ENCODE data around the gene BCL2L2. TPM values are rescaled to one million over a fixed set of nuclear protein-coding genes. Genes with fewer than 3 reads are reported as not detected.

Gene BCL2L2
- total and polyA plus RNA-seq, 9 of the 15 experiments (the other 6 are each of a cell fraction or from before 2014, with no cell fraction given): 2.6 to 32.5 (median 14.7) TPM

DNA sequence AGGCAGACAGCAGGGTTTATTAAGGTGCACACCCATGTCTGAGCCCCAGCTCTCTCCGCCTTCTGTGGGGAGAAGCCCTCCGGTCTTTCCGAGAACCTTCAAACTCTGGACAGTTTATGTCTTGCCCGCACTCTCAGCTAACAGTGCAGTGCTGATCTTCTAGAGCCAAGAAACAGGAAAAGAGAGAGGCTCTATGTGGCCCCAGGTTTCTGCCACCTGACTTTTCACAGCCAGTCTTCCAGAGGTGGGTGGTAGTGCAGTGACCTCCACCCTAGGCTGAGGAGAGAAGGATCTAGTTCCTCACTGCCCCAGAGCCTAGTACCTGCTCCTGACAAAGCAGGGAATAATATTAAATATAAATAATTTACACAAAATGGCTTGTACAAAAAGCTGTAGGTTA is 50.0 kb downstream of the BCL2L2 start:
- DNase-seq (ENCODE audit: extremely low read depth in 1 of 4, low spot score in 3 of 4): no peak
- no peaks in the 10 kb centered on the region for H3K79me2 ChIP-seq (ENCODE audit: control insufficient read depth, insufficient read depth, low read length)
- in situ Hi-C loops (cut with MboI): no loop called here
- ChIA-PET POLR2A (no interaction called here), CTCF (ENCODE audit: low intra/inter-chr PET ratio) (no interaction called here)
- H3K4me1 ChIP-seq (replicated peaks in 1 of 2; ENCODE audit: control insufficient read depth in 2 of 2, insufficient read depth in 2 of 2, low read length in 2 of 2): peaks cover 0 to 16% of the 10 kb centered on the region in 2 experiments; a peak in 3 of 5 replicates
- no peaks in the 10 kb centered on the region for H3K36me3 ChIP-seq (ENCODE audit: control insufficient read depth, insufficient read depth, low read length)
- H3K9me3 ChIP-seq (replicated peaks; ENCODE audit: control insufficient read depth, insufficient read depth, low read depth, low read length): no peaks in the 10 kb centered on the region
- intact Hi-C loops (cut with micrococcal nuclease): no loop called here
- no peak overlapping the region for H3K27ac ChIP-seq (ENCODE audit: extremely low read depth, low read depth, low read length)
- H3K9me1 ChIP-seq (ENCODE audit: control insufficient read depth, insufficient read depth, low read length): no peaks in the 10 kb centered on the region
- TF ChIP-seq ZNF644 (tag; IDR thresholded peaks at IDR 0.05; ENCODE audit: low read depth): no peak
- no TSS peak for BruUV-seq (replicated peaks)
- peaks cover 14 to 57% of the 10 kb centered on the region in 2 experiments for H3K27me3 ChIP-seq (ENCODE audit: control insufficient read depth in 2 of 2, insufficient read depth in 2 of 2, low read length in 2 of 2)
- H3K4me3 ChIP-seq: no peak overlapping the region
- H3K4me2 ChIP-seq (ENCODE audit: insufficient read depth, low read length): no peak overlapping the region
- no peak overlapping the region for H2AFZ ChIP-seq (ENCODE audit: low read depth, low read length)
- WGBS (ENCODE audit: insufficient coverage, low coverage, missing lambda C conversion rate): 3% methylated on average over 4 of the region's 4 CpGs
- FAIRE-seq: no peak
- H4K20me1 ChIP-seq (replicated peaks; ENCODE audit: control insufficient read depth, insufficient read depth, low read length): no peaks in the 10 kb centered on the region; the same call in 1 of the 2 replicates
- H3K9ac ChIP-seq (ENCODE audit: insufficient read depth in 1 of 2, low read depth in 2 of 2, low read length in 2 of 2): no peak overlapping the region
- no peak for ATAC-seq

GRCh38 chr14:23357261-23357660 is 50.6 kb downstream of the BCL2L2 start:
- no peak overlapping the region for H3K4me2 ChIP-seq (ENCODE audit: insufficient read depth, low read length)
- H3K27me3 ChIP-seq (ENCODE audit: control insufficient read depth in 2 of 2, insufficient read depth in 2 of 2, low read length in 2 of 2): peaks cover 14 to 53% of the 10 kb centered on the region in 2 experiments
- H3K9ac ChIP-seq (ENCODE audit: insufficient read depth in 1 of 2, low read depth in 2 of 2, low read length in 2 of 2): no peak overlapping the region; a peak in 1 of 4 replicates
- DNase-seq (ENCODE audit: extremely low read depth in 1 of 4, low spot score in 3 of 4) (no peak), ATAC-seq (no peak), FAIRE-seq (no peak)
- in situ Hi-C loops (cut with MboI): no loop called here
- WGBS (ENCODE audit: insufficient coverage, low coverage, missing lambda C conversion rate): 2% methylated on average over 8 of the region's 8 CpGs
- TF ChIP-seq MCM7 (IDR thresholded peaks at IDR 0.05) (no peak), ZNF263 (CRISPR knock-in tag; IDR thresholded peaks at IDR 0.05; ENCODE audit: borderline replicate concordance) (no peak), HDAC3 (IDR thresholded peaks at IDR 0.05; ENCODE audit: borderline replicate concordance, partially characterized antibody) (no peak), MYC (IDR thresholded peaks at IDR 0.05; ENCODE audit: low read depth, low read length) (no peak), MYC (CRISPR knock-in tag; IDR thresholded peaks at IDR 0.05; ENCODE audit: borderline replicate concordance, low read depth) (no peak), NBN (IDR thresholded peaks at IDR 0.05; ENCODE audit: low read depth) (no peak), IRF1 (CRISPR knock-in tag; IDR thresholded peaks at IDR 0.05; ENCODE audit: borderline replicate concordance) (no peak)
- peaks cover 0 to 10% of the 10 kb centered on the region in 2 experiments; a peak in 3 of 5 replicates for H3K4me1 ChIP-seq (replicated peaks in 1 of 2; ENCODE audit: control insufficient read depth in 2 of 2, insufficient read depth in 2 of 2, low read length in 2 of 2)
- H3K9me1 ChIP-seq (ENCODE audit: control insufficient read depth, insufficient read depth, low read length): no peaks in the 10 kb centered on the region
- no TSS peak for BruUV-seq (replicated peaks)
- H3K9me3 ChIP-seq (replicated peaks; ENCODE audit: control insufficient read depth, insufficient read depth, low read depth, low read length): no peaks in the 10 kb centered on the region
- no peak overlapping the region for H2AFZ ChIP-seq (ENCODE audit: low read depth, low read length)
- POLR2A ChIA-PET: interaction anchor here (0.6 kb wide), 1 partner anchor 28 kb away, joined by 3 read pairs; no protein-coding TSS in a partner anchor
- no peaks in the 10 kb centered on the region for H3K36me3 ChIP-seq (ENCODE audit: control insufficient read depth, insufficient read depth, low read length)
- H3K4me3 ChIP-seq: no peak overlapping the region
- no peaks in the 10 kb centered on the region; the same call in 1 of the 2 replicates for H4K20me1 ChIP-seq (replicated peaks; ENCODE audit: control insufficient read depth, insufficient read depth, low read length)
- H3K27ac ChIP-seq (ENCODE audit: extremely low read depth, low read depth, low read length): no peak overlapping the region
- CTCF ChIA-PET (ENCODE audit: low intra/inter-chr PET ratio): no interaction called here
- intact Hi-C loops (cut with micrococcal nuclease): no loop called here
- H3K79me2 ChIP-seq (ENCODE audit: control insufficient read depth, insufficient read depth, low read length): no peaks in the 10 kb centered on the region

Data from K562 (cell line).